ENCODE measurements around the gene LRMDA. TPM values are rescaled to one million over a fixed set of nuclear protein-coding genes. Genes with fewer than 3 reads are reported as not detected.
A peak's percentile ranks its signal among the peaks of the same experiment; 100 is the strongest.

The LRMDA gene
- total RNA-seq (ENCODE audit: low replicate concordance) = 5.2 TPM in 1 of 2 replicates, not detected in the other

- Histone ChIP-seq H3K4me1 (peaks cover 58% of the 10 kb centered on the region), H3K79me2 (ENCODE audit: low read depth) (no peaks in the 10 kb centered on the region), H3K9me3 (ENCODE audit: low read depth) (no peaks in the 10 kb centered on the region), H3K27me3 (peaks cover 95% of the 10 kb centered on the region), H3K27ac (no peak within 1 kb of the TSS), H4K20me1 (ENCODE audit: low read depth) (peaks cover 7% of the 10 kb centered on the region), H3K4me3 (peak within 1 kb of the TSS; percentile 45), H3K9ac (no peak within 1 kb of the TSS), H3K4me2 (peak within 1 kb of the TSS; percentile 85), H2AFZ (replicated peaks) (peak within 1 kb of the TSS; percentile 48), H3K36me3 (no peaks in the 10 kb centered on the region), H3F3A (ENCODE audit: low read depth) (peaks cover 40% of the 10 kb centered on the region)
- DNase-seq (ENCODE audit: low spot score) = peak; percentile 65
- H3K4me1 Mint-ChIP-seq = peaks cover 67% of the 10 kb centered on the region
- TF ChIP-seq EZH2 (IDR thresholded peaks at IDR 0.05) = peak; percentile 79
- TF ChIP-seq CTCF (IDR thresholded peaks at IDR 0.05) = no peak
- no peak for TF ChIP-seq EZH2phosphoT487 (IDR thresholded peaks at IDR 0.05)
- peak within 1 kb of the TSS; percentile 93 for H3K27ac Mint-ChIP-seq
- H3K9me3 Mint-ChIP-seq = peaks cover 2% of the 10 kb centered on the region
- peak within 1 kb of the TSS; percentile 82 for H3K4me3 Mint-ChIP-seq
- H3K27me3 Mint-ChIP-seq (ENCODE audit: insufficient read depth, low read depth) = peaks cover 21% of the 10 kb centered on the region
- no peaks in the 10 kb centered on the region for H3K36me3 Mint-ChIP-seq
These were observed at the start of gene LRMDA for GRCh38 chr10:75431180-75432111. Gene LRMDA, plus strand, starts transcription at chr10:75431624.

GRCh38 chr10:75386128-75386527, 45.3 kb upstream of the LRMDA start:
- DNase-seq (ENCODE audit: low spot score) = no peak
- no peak overlapping the region for H3K4me2 ChIP-seq
- Mint-ChIP-seq H3K4me3 (no peak overlapping the region), H3K36me3 (no peaks in the 10 kb centered on the region), H3K27ac (no peak overlapping the region), H3K27me3 (ENCODE audit: insufficient read depth, low read depth) (peaks cover 8% of the 10 kb centered on the region), H3K4me1 (no peaks in the 10 kb centered on the region), H3K9me3 (peaks cover 8% of the 10 kb centered on the region)
- no peaks in the 10 kb centered on the region for H3K9me3 ChIP-seq (ENCODE audit: low read depth)
- peaks cover 21% of the 10 kb centered on the region for H3K27me3 ChIP-seq
- no peaks in the 10 kb centered on the region for H3K36me3 ChIP-seq
- H3K27ac ChIP-seq = no peak overlapping the region
- no peaks in the 10 kb centered on the region for H3K4me1 ChIP-seq
- no peak overlapping the region for H3K4me3 ChIP-seq
- H2AFZ ChIP-seq (replicated peaks) = no peak overlapping the region
- no peak for TF ChIP-seq CTCF (IDR thresholded peaks at IDR 0.05)
- no peak for TF ChIP-seq EZH2 (IDR thresholded peaks at IDR 0.05)
- H3K9ac ChIP-seq = no peak overlapping the region
- no peaks in the 10 kb centered on the region for H4K20me1 ChIP-seq (ENCODE audit: low read depth)
- H3F3A ChIP-seq (ENCODE audit: low read depth) = no peaks in the 10 kb centered on the region
- H3K79me2 ChIP-seq (ENCODE audit: low read depth) = no peaks in the 10 kb centered on the region

GRCh38 chr10:75388082-75388481, 43.3 kb upstream of the LRMDA start:
- Histone ChIP-seq H3K4me1 (no peaks in the 10 kb centered on the region), H3F3A (ENCODE audit: low read depth) (no peaks in the 10 kb centered on the region), H3K9ac (no peak overlapping the region), H3K9me3 (ENCODE audit: low read depth) (no peaks in the 10 kb centered on the region), H3K4me2 (no peak overlapping the region), H2AFZ (replicated peaks) (no peak overlapping the region), H3K27me3 (peaks cover 41% of the 10 kb centered on the region), H3K79me2 (ENCODE audit: low read depth) (no peaks in the 10 kb centered on the region), H3K4me3 (no peak overlapping the region), H3K36me3 (no peaks in the 10 kb centered on the region), H4K20me1 (ENCODE audit: low read depth) (no peaks in the 10 kb centered on the region), H3K27ac (no peak overlapping the region)
- peaks cover 5% of the 10 kb centered on the region for H3K27me3 Mint-ChIP-seq (ENCODE audit: insufficient read depth, low read depth)
- H3K27ac Mint-ChIP-seq = no peak overlapping the region
- H3K4me1 Mint-ChIP-seq = no peaks in the 10 kb centered on the region
- TF ChIP-seq EZH2phosphoT487 (IDR thresholded peaks at IDR 0.05) = no peak
- no peak for TF ChIP-seq EZH2 (IDR thresholded peaks at IDR 0.05)
- H3K9me3 Mint-ChIP-seq = peaks cover 8% of the 10 kb centered on the region
- no peak overlapping the region for H3K4me3 Mint-ChIP-seq
- DNase-seq (ENCODE audit: low spot score) = no peak
- H3K36me3 Mint-ChIP-seq = no peaks in the 10 kb centered on the region

GRCh38 chr10:75390178-75390577, 41.2 kb upstream of the LRMDA start:
- Histone ChIP-seq H3K27me3 (peaks cover 62% of the 10 kb centered on the region), H3K9ac (no peak overlapping the region), H3K27ac (no peak overlapping the region), H3K4me1 (no peaks in the 10 kb centered on the region), H3K9me3 (ENCODE audit: low read depth) (no peaks in the 10 kb centered on the region), H3K4me2 (no peak overlapping the region), H2AFZ (replicated peaks) (no peak overlapping the region), H3K79me2 (ENCODE audit: low read depth) (no peaks in the 10 kb centered on the region), H4K20me1 (ENCODE audit: low read depth) (peaks cover 12% of the 10 kb centered on the region), H3K36me3 (no peaks in the 10 kb centered on the region), H3K4me3 (no peak overlapping the region), H3F3A (ENCODE audit: low read depth) (no peaks in the 10 kb centered on the region)
- H3K4me3 Mint-ChIP-seq = no peak overlapping the region
- H3K4me1 Mint-ChIP-seq = peaks cover 8% of the 10 kb centered on the region
- H3K9me3 Mint-ChIP-seq = peaks cover 8% of the 10 kb centered on the region
- H3K27me3 Mint-ChIP-seq (ENCODE audit: insufficient read depth, low read depth) = peaks cover 17% of the 10 kb centered on the region
- H3K27ac Mint-ChIP-seq = no peak overlapping the region
- H3K36me3 Mint-ChIP-seq = peaks cover 8% of the 10 kb centered on the region
- TF ChIP-seq EZH2phosphoT487 (IDR thresholded peaks at IDR 0.05) (no peak), EZH2 (IDR thresholded peaks at IDR 0.05) (no peak), CTCF (IDR thresholded peaks at IDR 0.05) (no peak)
- DNase-seq (ENCODE audit: low spot score) = no peak

Data from neural progenitor cell (in vitro differentiated cells).